Left lung (tissue), 10 donors: ENCODE data around the gene MLKL. TPM values are rescaled to one million over a fixed set of nuclear protein-coding genes. Genes with fewer than 3 reads are reported as not detected.
A peak's percentile ranks its signal among the peaks of the same experiment; 100 is the strongest.

Experiments used
- ATAC-seq: fragments of 200-7000 bp; cut with Tn5 transposase; one replicate; pipeline ENCODE4 v1.9.1; 2020; ENCODE audit warnings: moderate library complexity
- DNase-seq, 4 donors: peaks; one replicate each; pipeline ENCODE4 v3.0.0-alpha.2; 2013 to 2020
- H3K27ac ChIP-seq, 2 donors: fragments of 200-600 bp; sonication (generic) in 1 of 2; one replicate each; pipeline versions ENCODE4 v1.5.0 to v1.8.0; 2020 to 2021
- H3K27me3 ChIP-seq, 2 donors: fragments of 200-600 bp; sonication (generic) in 1 of 2; one replicate each; pipeline versions ENCODE4 v1.5.0 to v1.8.0; 2020 to 2021
- H3K36me3 ChIP-seq, 2 donors: fragments of 200-600 bp; sonication (generic) in 1 of 2; one replicate each; pipeline versions ENCODE4 v1.5.0 to v1.8.0; 2020 to 2021
- H3K4me1 ChIP-seq, 2 donors: fragments of 200-600 bp; one replicate each; pipeline ENCODE4 v1.8.0; 2021
- H3K4me3 ChIP-seq, 2 donors: fragments of 200-600 bp; sonication (generic) in 1 of 2; one replicate each; pipeline versions ENCODE4 v1.5.0 to v1.8.0; 2020 to 2021; ENCODE audit warnings: mild to moderate bottlenecking in 1 of 2
- H3K9me3 ChIP-seq, 2 donors: fragments of 200-600 bp; sonication (generic) in 1 of 2; one replicate each; pipeline versions ENCODE4 v1.5.0 to v1.8.0; 2020 to 2021
- intact Hi-C, 2 donors: fragments of 100-400 bp; cut with DNase I; formaldehyde crosslinking; loops; one replicate each; pipeline versions ENCODE4 v1.11.2 to v1.14.2; 2022
- polyA plus RNA-seq, 6 donors: library from polyadenylated mRNA; unstranded; fragments of 120-200 nt; gene quantifications; one replicate each; pipeline ENCODE4 v1.2.1, GENCODE V29; 2013; ENCODE audit not compliant: insufficient read length in 6 of 6
- total RNA-seq, 2 donors: library from RNA; stranded (reverse); fragmentation: NEBNext Ultra II Directional; extraction: Animal tissue kit (Norgen Biotek cat#: 25700); gene quantifications; one replicate each; pipeline ENCODE4 v1.2.1, GENCODE V29; 2021
- TF ChIP-seq, protein P1 (sequence below), 2 donors: fragments of 200-600 bp; sonication (generic) in 1 of 2; IDR thresholded peaks; one replicate each; pipeline versions ENCODE4 v1.5.0 to v1.8.0; 2021; ENCODE audit warnings: antibody characterized with exemption in 2 of 2
- donor health status: DM: no; HTN: yes; CAD: no.
- donor health status: DM: no; HTN: no; CAD: no.

The MLKL gene
- total and polyA plus RNA-seq, 8 donors, result 5.2 to 40.5 (median 6.8) TPM

DNA sequence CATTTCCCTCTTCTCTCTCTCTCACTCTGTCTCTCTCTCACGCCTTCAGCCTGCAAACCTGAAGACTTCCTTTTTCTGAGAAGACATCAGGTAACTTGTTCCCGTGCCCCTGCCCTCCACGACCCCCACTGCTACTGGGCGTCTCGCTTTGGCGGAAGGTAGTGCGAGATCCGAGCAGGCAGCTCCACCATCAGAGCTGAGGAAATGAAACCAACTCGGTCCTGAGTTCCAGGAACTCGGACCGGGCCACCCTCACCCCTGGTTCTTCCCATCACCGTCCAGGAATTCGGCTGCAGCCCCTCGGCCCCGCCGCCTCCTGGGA, 585 bp downstream of the MLKL start:
- Histone ChIP-seq H3K27ac (peak overlapping the region; percentile 86 to 95), H3K4me3 (peak overlapping the region; percentile 61 to 72), H3K9me3 (no peaks in the 10 kb centered on the region), H3K27me3 (no peaks in the 10 kb centered on the region), H3K4me1 (peaks cover 10 to 72% of the 10 kb centered on the region in 2 donors), H3K36me3 (peaks cover 0 to 16% of the 10 kb centered on the region in 2 donors)
- ATAC-seq (peak; percentile 50), DNase-seq (peak in 1 of 4 donors; percentile 59)
- intact Hi-C loops, result no loop called here
- TF ChIP-seq, protein P1, sequence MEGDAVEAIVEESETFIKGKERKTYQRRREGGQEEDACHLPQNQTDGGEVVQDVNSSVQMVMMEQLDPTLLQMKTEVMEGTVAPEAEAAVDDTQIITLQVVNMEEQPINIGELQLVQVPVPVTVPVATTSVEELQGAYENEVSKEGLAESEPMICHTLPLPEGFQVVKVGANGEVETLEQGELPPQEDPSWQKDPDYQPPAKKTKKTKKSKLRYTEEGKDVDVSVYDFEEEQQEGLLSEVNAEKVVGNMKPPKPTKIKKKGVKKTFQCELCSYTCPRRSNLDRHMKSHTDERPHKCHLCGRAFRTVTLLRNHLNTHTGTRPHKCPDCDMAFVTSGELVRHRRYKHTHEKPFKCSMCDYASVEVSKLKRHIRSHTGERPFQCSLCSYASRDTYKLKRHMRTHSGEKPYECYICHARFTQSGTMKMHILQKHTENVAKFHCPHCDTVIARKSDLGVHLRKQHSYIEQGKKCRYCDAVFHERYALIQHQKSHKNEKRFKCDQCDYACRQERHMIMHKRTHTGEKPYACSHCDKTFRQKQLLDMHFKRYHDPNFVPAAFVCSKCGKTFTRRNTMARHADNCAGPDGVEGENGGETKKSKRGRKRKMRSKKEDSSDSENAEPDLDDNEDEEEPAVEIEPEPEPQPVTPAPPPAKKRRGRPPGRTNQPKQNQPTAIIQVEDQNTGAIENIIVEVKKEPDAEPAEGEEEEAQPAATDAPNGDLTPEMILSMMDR (IDR thresholded peaks at IDR 0.05), result no peak

DNA sequence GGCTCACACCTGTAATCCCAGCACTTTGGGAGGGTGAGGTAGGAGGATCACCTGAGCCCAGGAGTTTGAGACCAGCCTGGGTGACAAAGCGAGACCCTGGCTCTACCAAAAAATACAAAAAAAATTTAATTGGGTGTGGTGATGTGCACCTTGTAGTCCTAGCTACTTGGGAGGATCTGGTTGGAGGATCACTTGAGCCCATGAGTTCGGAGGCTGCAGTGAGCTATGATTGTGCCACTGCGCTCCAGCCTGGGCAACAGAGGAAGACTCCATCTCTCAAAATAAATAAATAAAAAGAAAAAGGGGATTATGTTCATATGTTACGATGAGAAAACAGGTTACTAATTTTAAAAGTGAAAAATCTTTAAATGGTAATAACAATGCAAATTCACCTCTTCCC, 996 bp downstream of the MLKL start:
- H3K27me3 ChIP-seq, result no peaks in the 10 kb centered on the region
- TF ChIP-seq, protein P1 (IDR thresholded peaks at IDR 0.05), result no peak
- intact Hi-C loops, result no loop called here
- peaks cover 10 to 76% of the 10 kb centered on the region in 2 donors for H3K4me1 ChIP-seq
- no peak for ATAC-seq
- H3K27ac ChIP-seq, result peak overlapping the region; percentile 86 to 95
- no peaks in the 10 kb centered on the region for H3K9me3 ChIP-seq
- DNase-seq, result no peak
- H3K4me3 ChIP-seq, result peak overlapping the region; percentile 61 to 72
- peaks cover 0 to 20% of the 10 kb centered on the region in 2 donors for H3K36me3 ChIP-seq

GRCh38 chr16:74698222-74698621, 2.4 kb downstream of the MLKL start:
- Histone ChIP-seq H3K27ac (peak overlapping the region in 1 of 2 donors; percentile 95), H3K4me1 (peaks cover 10 to 75% of the 10 kb centered on the region in 2 donors), H3K9me3 (no peaks in the 10 kb centered on the region), H3K4me3 (peak overlapping the region in 1 of 2 donors; percentile 72), H3K27me3 (no peaks in the 10 kb centered on the region), H3K36me3 (peaks cover 0 to 33% of the 10 kb centered on the region in 2 donors)
- TF ChIP-seq, protein P1 (IDR thresholded peaks at IDR 0.05), result no peak
- DNase-seq (no peak), ATAC-seq (no peak)
- intact Hi-C loops, result no loop called here

- Histone ChIP-seq H3K4me3 (peak overlapping the region; percentile 21 to 32), H3K36me3 (peaks cover 0 to 58% of the 10 kb centered on the region in 2 donors)
These were observed 4.9 kb downstream of the MLKL start for GRCh38 chr16:74695450-74696422.

More at GRCh38 chr16:74695450-74696422, 4.9 kb downstream of the MLKL start:
- ATAC-seq (peak; percentile 90), DNase-seq (peak; percentile 75 to 87 (median 86))
- H3K4me1 ChIP-seq, result peaks cover 6 to 55% of the 10 kb centered on the region in 2 donors
- intact Hi-C loops, result no loop called here
- peak overlapping the region; percentile 36 to 48 for H3K27ac ChIP-seq
- H3K27me3 ChIP-seq, result no peaks in the 10 kb centered on the region
- H3K9me3 ChIP-seq, result no peaks in the 10 kb centered on the region
- TF ChIP-seq, protein P1 (IDR thresholded peaks at IDR 0.05), result no peak
